Testis (tissue), 5 donors: ENCODE data around the gene IFIT1. TPM values are rescaled to one million over a fixed set of nuclear protein-coding genes. Genes with fewer than 3 reads are reported as not detected.

Source experiments
- DNase-seq: peaks from one replicate; pipeline ENCODE4 v3.0.0-alpha.2; 2019
- H3K27ac ChIP-seq, 2 donors: fragments of 200-600 bp; sonication (generic); one replicate each; pipeline ENCODE4 v1.5.1; 2019
- H3K27me3 ChIP-seq: fragments of 200-600 bp; sonication (generic); one replicate; pipeline ENCODE4 v1.5.1; 2019
- H3K36me3 ChIP-seq: fragments of 200-600 bp; sonication (generic); one replicate; pipeline ENCODE4 v1.5.1; 2017; ENCODE audit warnings: low read depth; ENCODE audit errors: missing control alignments
- H3K4me1 ChIP-seq: fragments of 200-600 bp; sonication (generic); one replicate; pipeline ENCODE4 v1.5.1; 2019
- H3K4me3 ChIP-seq, 2 donors: fragments of 200-600 bp; sonication (generic); one replicate each; pipeline ENCODE4 v1.5.1; 2017 to 2019
- H3K9me3 ChIP-seq: fragments of 200-600 bp; sonication (generic); one replicate; pipeline ENCODE4 v1.5.1; 2017
- POLR2A ChIP-seq: fragments of 450-650 bp; IDR thresholded peaks from one replicate; pipeline ENCODE4 v1.6.1; 2017; ENCODE audit warnings: antibody characterized with exemption, mild to moderate bottlenecking, moderate library complexity
- WGBS, 2 donors: methylation state at CpG; one replicate each; pipeline ENCODE4 v1.1.5; 2018; 5-methylcytosine and 5-hydroxymethylcytosine counted together
- intact Hi-C: fragments of 100-400 bp; cut with DNase I; formaldehyde crosslinking; loops from one replicate; pipeline ENCODE4 v1.15.1; 2023; ENCODE audit warnings: low total_unique reads
- long read RNA-seq, 2 donors: transcript quantifications; one replicate each; lab custom pipeline, GENCODE V29; 2026
- polyA plus RNA-seq: library from polyadenylated mRNA; stranded (reverse); fragments of 350-450 nt; fragmentation: Illumina TruSeq; extraction: RNeasy Lipid Tissue Mini Kit (QIAGEN cat#74804); gene quantifications from one replicate; pipeline ENCODE4 v1.2.3, GENCODE V29; 2014; ENCODE audit warnings: low read depth, low replicate concordance; ENCODE audit not compliant: insufficient read depth
- total RNA-seq, 2 donors: library from RNA; depleted of rRNA; stranded (reverse); fragments of >200 nt; gene quantifications; one replicate each; pipeline ENCODE4 v1.2.3, GENCODE V29; 2016
- TF ChIP-seq, protein P1 (sequence below), 3 experiments: fragments of 450-650 bp in 2 of 3; fragments of 200-600 bp in 1 of 3; sonication (generic) in 1 of 3; IDR thresholded peaks; one replicate each; pipeline ENCODE4 v1.5.1; 2016 to 2019; ENCODE audit warnings: antibody characterized with exemption in 3 of 3, mild to moderate bottlenecking in 2 of 3, moderate library complexity in 1 of 3

The IFIT1 gene
- total RNA-seq (10 to 100 TPM; 13.1 to 15.3 TPM), polyA plus RNA-seq (14.8 TPM)
- long read RNA-seq, donor 1, partial matches to known transcripts, result 0 of 2 reads
- long read RNA-seq, donor 1, other reads (novel, unspliced or antisense), result 0 of 2 reads
- long read RNA-seq, donor 2, partial matches to known transcripts, result 0 of 3 reads
- long read RNA-seq, donor 2, other reads (novel, unspliced or antisense), result 0 of 3 reads

GRCh38 chr10:89391907-89392756 is at the start of gene IFIT1:
IFIT1 (plus strand) TSS chr10:89392623; CDS start chr10:89392713, 90 bp downstream.
- DNase-seq, result peak; percentile 92
- H3K4me3 ChIP-seq, result peak within 1 kb of the TSS; percentile 42 to 60
- intact Hi-C loops, result no loop called here

DNA sequence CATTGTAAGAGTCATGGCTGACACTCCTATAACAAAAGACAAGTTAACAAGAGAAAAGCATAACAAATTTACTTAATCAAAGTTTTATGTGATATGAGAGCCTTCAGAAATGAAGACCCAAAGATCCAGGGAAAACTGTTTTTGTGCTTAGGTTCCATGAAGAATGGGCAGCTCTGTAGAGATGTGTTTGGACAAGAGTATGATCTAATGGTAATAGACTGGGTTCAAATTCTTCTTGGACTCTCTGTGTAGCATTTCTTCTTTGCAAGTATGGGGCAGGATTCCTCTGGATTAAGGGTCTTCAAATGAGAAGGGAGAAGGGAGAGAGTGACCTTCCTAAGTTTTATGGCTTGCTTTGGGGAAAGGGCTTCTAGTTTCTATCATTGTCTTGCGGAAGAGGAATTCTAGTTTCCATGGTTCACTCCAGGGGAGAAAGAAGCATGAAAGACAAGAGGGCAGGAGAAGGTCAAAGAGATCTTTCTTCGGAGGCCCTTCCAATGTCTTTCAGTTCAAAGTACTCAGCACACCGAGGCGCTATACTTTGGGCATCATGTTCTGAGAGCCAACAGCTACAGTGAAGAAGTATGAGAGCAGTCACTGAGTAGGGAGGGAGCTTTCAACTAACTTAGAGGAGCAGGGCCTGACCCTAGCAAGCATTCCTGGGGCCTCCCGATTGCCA is 49.2 kb upstream of the IFIT1 start:
- no peak for DNase-seq
- WGBS, 2 donors, result 81 to 87% methylated on average over 5 of the region's 5 CpGs
- TF ChIP-seq POLR2A, result no peak
- TF ChIP-seq, protein P1, sequence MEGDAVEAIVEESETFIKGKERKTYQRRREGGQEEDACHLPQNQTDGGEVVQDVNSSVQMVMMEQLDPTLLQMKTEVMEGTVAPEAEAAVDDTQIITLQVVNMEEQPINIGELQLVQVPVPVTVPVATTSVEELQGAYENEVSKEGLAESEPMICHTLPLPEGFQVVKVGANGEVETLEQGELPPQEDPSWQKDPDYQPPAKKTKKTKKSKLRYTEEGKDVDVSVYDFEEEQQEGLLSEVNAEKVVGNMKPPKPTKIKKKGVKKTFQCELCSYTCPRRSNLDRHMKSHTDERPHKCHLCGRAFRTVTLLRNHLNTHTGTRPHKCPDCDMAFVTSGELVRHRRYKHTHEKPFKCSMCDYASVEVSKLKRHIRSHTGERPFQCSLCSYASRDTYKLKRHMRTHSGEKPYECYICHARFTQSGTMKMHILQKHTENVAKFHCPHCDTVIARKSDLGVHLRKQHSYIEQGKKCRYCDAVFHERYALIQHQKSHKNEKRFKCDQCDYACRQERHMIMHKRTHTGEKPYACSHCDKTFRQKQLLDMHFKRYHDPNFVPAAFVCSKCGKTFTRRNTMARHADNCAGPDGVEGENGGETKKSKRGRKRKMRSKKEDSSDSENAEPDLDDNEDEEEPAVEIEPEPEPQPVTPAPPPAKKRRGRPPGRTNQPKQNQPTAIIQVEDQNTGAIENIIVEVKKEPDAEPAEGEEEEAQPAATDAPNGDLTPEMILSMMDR (IDR thresholded peaks at IDR 0.05), result no peak
- Histone ChIP-seq H3K4me1 (no peaks in the 10 kb centered on the region), H3K9me3 (no peaks in the 10 kb centered on the region), H3K4me3 (no peak overlapping the region), H3K36me3 (no peaks in the 10 kb centered on the region), H3K27ac (no peak overlapping the region), H3K27me3 (no peaks in the 10 kb centered on the region)
- intact Hi-C loops, result no loop called here

More at GRCh38 chr10:89391907-89392756, at the start of gene IFIT1:
- WGBS, 2 donors, result 2 to 4% methylated on average over 8 of the region's 8 CpGs
- TF ChIP-seq POLR2A, result peak; percentile 34
- TF ChIP-seq, protein P1 (IDR thresholded peaks at IDR 0.05), result no peak
- Histone ChIP-seq H3K36me3 (no peaks in the 10 kb centered on the region), H3K4me1 (peaks cover 26% of the 10 kb centered on the region), H3K27ac (peak within 1 kb of the TSS; percentile 75 to 85), H3K27me3 (no peaks in the 10 kb centered on the region), H3K9me3 (no peaks in the 10 kb centered on the region)

GRCh38 chr10:89344156-89344555 is 48.3 kb upstream of the IFIT1 start:
- no peak for DNase-seq
- H3K27ac ChIP-seq, result no peak overlapping the region
- no peaks in the 10 kb centered on the region for H3K4me1 ChIP-seq
- WGBS, 2 donors, result 48 to 58% methylated on average over 2 of the region's 2 CpGs
- no peaks in the 10 kb centered on the region for H3K9me3 ChIP-seq
- no peak for TF ChIP-seq POLR2A
- TF ChIP-seq, protein P1 (IDR thresholded peaks at IDR 0.05), result no peak
- intact Hi-C loops, result no loop called here
- no peaks in the 10 kb centered on the region for H3K36me3 ChIP-seq
- H3K27me3 ChIP-seq, result no peaks in the 10 kb centered on the region
- no peak overlapping the region for H3K4me3 ChIP-seq

- H3K4me1 ChIP-seq, result peaks cover under 1% of the 10 kb centered on the region
- no peaks in the 10 kb centered on the region for H3K36me3 ChIP-seq
- WGBS, 2 donors, result 89 to 93% methylated on average over 4 of the region's 4 CpGs
- H3K9me3 ChIP-seq, result no peaks in the 10 kb centered on the region
- DNase-seq, result no peak
- H3K27me3 ChIP-seq, result no peaks in the 10 kb centered on the region
- intact Hi-C loops, result no loop called here
- H3K27ac ChIP-seq, result no peak overlapping the region
- H3K4me3 ChIP-seq, result no peak overlapping the region
- TF ChIP-seq, protein P1 (IDR thresholded peaks at IDR 0.05), result no peak
- TF ChIP-seq POLR2A, result no peak
These were observed 46.9 kb upstream of the IFIT1 start for GRCh38 chr10:89345367-89346000.
